Nephron (organoid): Measurements from ENCODE around the gene EZR.
A peak's percentile ranks its signal among the peaks of the same experiment; 100 is the strongest.

Experiments
- H3K27ac Mint-ChIP-seq, 3 experiments: 2 replicates each; pipeline ENCODE4 v1.8.0; 2020; ENCODE audit warnings: mixed read lengths in 3 of 3, mild to moderate bottlenecking in 2 of 3, moderate library complexity in 1 of 3
- H3K27me3 Mint-ChIP-seq: 2 replicates; pipeline ENCODE4 v1.8.0; 2021; ENCODE audit warnings: low read depth, mild to moderate bottlenecking, moderate library complexity, mixed read lengths
- H3K36me3 Mint-ChIP-seq: 2 replicates; pipeline ENCODE4 v1.8.0; 2020; ENCODE audit warnings: low read depth, mixed read lengths
- H3K4me1 Mint-ChIP-seq: 2 replicates; pipeline ENCODE4 v1.8.0; 2020; ENCODE audit warnings: mixed read lengths
- H3K4me3 Mint-ChIP-seq, 3 experiments: 2 replicates each; pipeline ENCODE4 v1.8.0; 2020; ENCODE audit warnings: mild to moderate bottlenecking in 3 of 3, mixed read lengths in 3 of 3, moderate library complexity in 2 of 3
- H3K9me3 Mint-ChIP-seq: 2 replicates; pipeline ENCODE4 v1.8.0; 2020; ENCODE audit warnings: mixed read lengths
- CTCF ChIP-seq, 3 experiments: fragments of 200-600 bp; sonication (generic); IDR thresholded peaks; one replicate each; pipeline ENCODE4 v1.5.0; 2021; ENCODE audit warnings: antibody characterized with exemption in 3 of 3; ENCODE audit not compliant: unreplicated experiment in 3 of 3

EZR gene

GRCh38 chr6:158775832-158776231 lies 43.3 kb downstream of the EZR start:
- Mint-ChIP-seq H3K27me3 (no peaks in the 10 kb centered on the region), H3K9me3 (no peaks in the 10 kb centered on the region), H3K36me3 (peaks cover 73% of the 10 kb centered on the region), H3K4me3 (no peak overlapping the region), H3K4me1 (peaks cover 37% of the 10 kb centered on the region), H3K27ac (no peak overlapping the region)
- no peak for TF ChIP-seq CTCF (IDR thresholded peaks at IDR 0.05; ENCODE audit: unreplicated experiment in 3 of 3)

- H3K36me3 Mint-ChIP-seq, result peaks cover 77% of the 10 kb centered on the region
- H3K27me3 Mint-ChIP-seq, result no peaks in the 10 kb centered on the region
- no peak overlapping the region for H3K4me3 Mint-ChIP-seq
- H3K27ac Mint-ChIP-seq, result peak overlapping the region in 1 of 3 experiments; percentile 61
- H3K9me3 Mint-ChIP-seq, result no peaks in the 10 kb centered on the region
- H3K4me1 Mint-ChIP-seq, result peaks cover 45% of the 10 kb centered on the region
- TF ChIP-seq CTCF (IDR thresholded peaks at IDR 0.05; ENCODE audit: unreplicated experiment in 3 of 3), result no peak
These were observed 44.3 kb downstream of the EZR start for GRCh38 chr6:158774717-158775449.

DNA sequence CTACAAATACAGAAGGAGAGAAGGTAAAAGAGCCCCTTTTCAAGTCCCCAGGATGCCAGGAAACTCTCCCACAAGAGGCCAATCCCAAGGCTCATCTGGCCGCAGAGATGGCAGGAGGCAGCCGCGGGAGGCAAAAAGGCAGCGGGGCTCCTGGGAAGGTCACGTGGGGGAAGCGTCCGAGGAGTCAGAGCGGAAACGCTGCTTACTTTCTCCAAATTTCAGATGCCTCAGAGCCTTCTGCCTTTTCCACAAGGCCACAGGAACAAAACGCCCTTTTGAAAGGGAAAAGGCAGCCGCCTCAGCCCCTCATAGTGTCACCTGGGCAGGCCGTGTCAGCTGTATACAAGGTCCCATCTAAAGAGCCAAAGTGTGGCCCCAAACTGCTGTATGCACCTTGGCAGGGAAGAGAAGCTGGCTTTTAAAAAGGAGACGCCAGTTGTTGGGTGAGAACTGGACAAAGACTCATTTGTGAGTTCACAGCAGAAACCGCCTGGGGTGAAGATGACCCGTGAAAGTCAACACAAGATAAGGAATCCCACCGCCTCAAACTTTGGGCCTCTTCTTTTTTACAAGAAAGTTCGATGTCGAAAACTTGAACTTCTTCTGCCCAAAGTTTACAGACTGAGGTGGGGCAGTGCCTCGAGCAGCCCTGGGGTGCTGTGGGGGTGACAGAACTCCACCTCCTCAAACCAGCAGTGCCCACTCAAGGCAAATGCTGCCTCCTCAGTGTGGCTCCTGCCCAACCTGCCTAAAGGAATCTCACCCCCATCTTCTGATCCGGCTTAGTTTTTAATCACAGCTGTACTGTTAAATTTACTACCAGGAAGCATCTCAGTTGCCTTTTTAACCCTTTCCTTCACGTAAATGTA lies 45.4 kb downstream of the EZR start:
- no peak for TF ChIP-seq CTCF (IDR thresholded peaks at IDR 0.05; ENCODE audit: unreplicated experiment in 3 of 3)
- H3K9me3 Mint-ChIP-seq, result no peaks in the 10 kb centered on the region
- no peaks in the 10 kb centered on the region for H3K27me3 Mint-ChIP-seq
- H3K27ac Mint-ChIP-seq, result peak overlapping the region in 1 of 3 experiments; percentile 61
- H3K36me3 Mint-ChIP-seq, result peaks cover 82% of the 10 kb centered on the region
- H3K4me1 Mint-ChIP-seq, result peaks cover 55% of the 10 kb centered on the region
- no peak overlapping the region for H3K4me3 Mint-ChIP-seq

DNA sequence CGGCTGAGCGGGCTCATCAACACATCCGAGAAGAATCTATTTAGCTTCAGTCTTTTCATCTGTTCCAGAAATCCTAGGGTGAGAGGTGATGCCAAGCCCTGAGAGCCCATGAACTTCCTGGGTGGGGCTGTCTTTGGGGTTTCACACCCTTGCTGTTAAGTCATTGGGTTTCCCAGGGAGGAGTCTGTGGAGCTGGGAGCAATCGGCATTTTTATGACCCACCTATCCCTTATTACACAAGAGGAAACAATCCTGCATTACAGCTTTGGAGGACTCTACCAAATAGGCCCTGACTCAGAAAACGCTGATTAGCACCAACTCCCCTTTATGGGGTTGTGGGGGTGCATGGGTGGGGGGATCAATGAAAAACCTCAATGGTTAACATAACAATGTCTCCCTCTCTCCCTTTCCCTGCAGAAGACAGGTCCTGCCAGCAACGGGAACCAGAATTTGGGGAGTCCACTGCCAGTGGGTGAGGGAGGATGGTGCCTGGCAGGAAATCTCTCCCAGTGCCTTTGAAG lies 46.3 kb downstream of the EZR start:
- H3K4me3 Mint-ChIP-seq, result no peak overlapping the region
- no peaks in the 10 kb centered on the region for H3K9me3 Mint-ChIP-seq
- peaks cover 63% of the 10 kb centered on the region for H3K4me1 Mint-ChIP-seq
- no peak for TF ChIP-seq CTCF (IDR thresholded peaks at IDR 0.05; ENCODE audit: unreplicated experiment in 3 of 3)
- H3K36me3 Mint-ChIP-seq, result peaks cover 83% of the 10 kb centered on the region
- no peaks in the 10 kb centered on the region for H3K27me3 Mint-ChIP-seq
- H3K27ac Mint-ChIP-seq, result peak overlapping the region in 1 of 3 experiments; percentile 54

DNA sequence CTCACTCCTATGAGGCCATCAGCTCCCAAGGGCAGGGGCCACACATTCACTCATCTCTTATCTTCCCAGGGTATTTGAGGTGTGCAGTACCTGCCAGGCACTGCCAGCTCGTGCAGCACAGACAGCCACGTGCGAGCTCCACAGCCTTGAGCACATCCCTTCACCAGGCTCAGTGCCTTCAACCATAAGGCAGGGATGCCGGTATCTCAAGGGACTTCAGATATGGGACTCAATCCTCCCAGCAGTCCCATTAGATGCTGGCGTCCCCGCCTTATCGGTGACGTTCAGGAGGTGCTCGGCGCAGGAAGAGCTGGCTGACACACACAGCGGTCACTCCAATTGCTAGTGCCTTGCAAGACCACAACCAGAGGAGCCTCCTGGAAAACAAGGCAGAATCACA lies 47.0 kb downstream of the EZR start:
- peaks cover 85% of the 10 kb centered on the region for H3K36me3 Mint-ChIP-seq
- H3K4me1 Mint-ChIP-seq, result peaks cover 65% of the 10 kb centered on the region
- H3K27ac Mint-ChIP-seq, result no peak overlapping the region
- H3K4me3 Mint-ChIP-seq, result no peak overlapping the region
- no peaks in the 10 kb centered on the region for H3K9me3 Mint-ChIP-seq
- no peaks in the 10 kb centered on the region for H3K27me3 Mint-ChIP-seq
- no peak for TF ChIP-seq CTCF (IDR thresholded peaks at IDR 0.05; ENCODE audit: unreplicated experiment in 3 of 3)
